H9 (cell line): ENCODE measurements around the gene TOMT. TPM values are rescaled to one million over a fixed set of nuclear protein-coding genes. Genes with fewer than 3 reads are reported as not detected.

ENCODE experiments used
- DNase-seq: peaks from one replicate; pipeline ENCODE4 v3.0.0-alpha.2; 2017
- H2AFZ ChIP-seq: one replicate; pipeline ENCODE4 v1.6.1; 2013; ENCODE audit warnings: mild to moderate bottlenecking, low read length, control low read depth, moderate library complexity
- H2AK5ac ChIP-seq: 2 replicates; pipeline ENCODE4 v1.6.1; 2013; ENCODE audit warnings: low read length, control low read depth, mixed read lengths; ENCODE audit not compliant: insufficient read length
- H2BK120ac ChIP-seq: one replicate; pipeline ENCODE4 v1.6.1; 2013; ENCODE audit warnings: low read depth, mild to moderate bottlenecking, low read length, control low read depth, inconsistent platforms; ENCODE audit not compliant: poor library complexity, severe bottlenecking
- H2BK12ac ChIP-seq: 2 replicates; pipeline ENCODE4 v1.6.1; 2013; ENCODE audit warnings: low read length, control low read depth, mixed read lengths, low read depth; ENCODE audit not compliant: insufficient read length
- H2BK15ac ChIP-seq: 2 replicates; pipeline ENCODE4 v1.6.1; 2013; ENCODE audit warnings: low read depth, low read length, control low read depth
- H2BK20ac ChIP-seq: one replicate; pipeline ENCODE4 v1.6.1; 2013; ENCODE audit warnings: low read depth, mild to moderate bottlenecking, low read length, control low read depth, inconsistent platforms; ENCODE audit not compliant: poor library complexity, severe bottlenecking
- H2BK5ac ChIP-seq: 2 replicates; pipeline ENCODE4 v1.6.1; 2013; ENCODE audit warnings: low read length, control low read depth, mixed read lengths; ENCODE audit not compliant: insufficient read length
- H3K14ac ChIP-seq: 2 replicates; pipeline ENCODE4 v1.6.1; 2013; ENCODE audit warnings: low read length, control low read depth; ENCODE audit not compliant: insufficient read depth
- H3K18ac ChIP-seq: 2 replicates; pipeline ENCODE4 v1.6.1; 2013; ENCODE audit warnings: low read depth, mild to moderate bottlenecking, mixed read lengths, low read length, control low read depth; ENCODE audit not compliant: insufficient read length
- H3K23ac ChIP-seq: 2 replicates; pipeline ENCODE4 v1.6.1; 2013; ENCODE audit warnings: low read length, control low read depth, mixed read lengths, low read depth; ENCODE audit not compliant: insufficient read length
- H3K23me2 ChIP-seq: 2 replicates; pipeline ENCODE4 v1.6.1; 2013; ENCODE audit warnings: low read depth, mild to moderate bottlenecking, mixed read lengths, low read length, control low read depth; ENCODE audit not compliant: insufficient read length, poor library complexity, severe bottlenecking
- H3K27ac ChIP-seq: 2 replicates; pipeline ENCODE4 v1.5.1; 2013; ENCODE audit warnings: low read length, control low read depth, mixed read lengths, low read depth; ENCODE audit not compliant: insufficient read length
- H3K27me3 ChIP-seq: 2 replicates; pipeline ENCODE4 v1.6.1; 2013; ENCODE audit warnings: low read length, control low read depth, inconsistent platforms; ENCODE audit not compliant: insufficient read depth
- H3K4ac ChIP-seq: 2 replicates; pipeline ENCODE4 v1.6.1; 2013; ENCODE audit warnings: low read depth, mild to moderate bottlenecking, control low read depth, inconsistent platforms, low read length, moderate library complexity
- H3K4me1 ChIP-seq: 2 replicates; pipeline ENCODE4 v1.6.1; 2013; ENCODE audit warnings: low read length, control low read depth, inconsistent platforms; ENCODE audit not compliant: insufficient read depth
- H3K4me2 ChIP-seq: 2 replicates; pipeline ENCODE4 v1.6.1; 2013; ENCODE audit warnings: low read length, control low read depth, mixed read lengths; ENCODE audit not compliant: insufficient read length, insufficient read depth
- H3K56ac ChIP-seq: 2 replicates; pipeline ENCODE4 v1.6.1; 2013; ENCODE audit warnings: low read depth, mild to moderate bottlenecking, mixed read lengths, low read length, control low read depth; ENCODE audit not compliant: insufficient read length
- H3K79me1 ChIP-seq: 2 replicates; pipeline ENCODE4 v1.6.1; 2013; ENCODE audit warnings: low read depth, mild to moderate bottlenecking, moderate library complexity, low read length, control low read depth, inconsistent platforms; ENCODE audit not compliant: insufficient read depth, poor library complexity, severe bottlenecking
- H3K79me2 ChIP-seq: 2 replicates; pipeline ENCODE4 v1.6.1; 2013; ENCODE audit warnings: low read length, control low read depth, inconsistent platforms; ENCODE audit not compliant: insufficient read depth
- H3K9ac ChIP-seq: 2 replicates; pipeline ENCODE4 v1.6.1; 2013; ENCODE audit warnings: low read length, control low read depth, mixed read lengths; ENCODE audit not compliant: insufficient read length; ENCODE audit errors: extremely low read depth
- H3K9me3 ChIP-seq: one replicate; pipeline ENCODE4 v1.6.1; 2013; ENCODE audit warnings: low read depth, low read length, inconsistent platforms; ENCODE audit not compliant: control insufficient read depth
- H3T11ph ChIP-seq: one replicate; pipeline ENCODE4 v1.6.1; 2013; ENCODE audit warnings: mild to moderate bottlenecking, low read length, control low read depth, inconsistent platforms
- H4K20me1 ChIP-seq: one replicate; pipeline ENCODE4 v1.6.1; 2013; ENCODE audit not compliant: control insufficient read depth, insufficient read length, insufficient read depth
- H4K5ac ChIP-seq: 2 replicates; pipeline ENCODE4 v1.6.1; 2013; ENCODE audit warnings: low read depth, mild to moderate bottlenecking, mixed read lengths, low read length, control low read depth; ENCODE audit not compliant: insufficient read length
- H4K8ac ChIP-seq: replicated peaks from 2 replicates; pipeline ENCODE4 v1.6.1; 2013; ENCODE audit warnings: low read length, control low read depth, mixed read lengths, low read depth; ENCODE audit not compliant: insufficient read length
- H4K91ac ChIP-seq: 2 replicates; pipeline ENCODE4 v1.6.1; 2013; ENCODE audit warnings: low read depth, mild to moderate bottlenecking, moderate library complexity, mixed read lengths, low read length, control low read depth; ENCODE audit not compliant: insufficient read length
- H3K27ac Mint-ChIP-seq, 3 experiments: 2 replicates in 2 of 3; 3 replicates in 1 of 3; pipeline ENCODE4 v1.8.0; 2020 to 2021; ENCODE audit warnings: mixed read lengths in 3 of 3, mild to moderate bottlenecking in 1 of 3, moderate library complexity in 1 of 3
- H3K27me3 Mint-ChIP-seq: 2 replicates; pipeline ENCODE4 v1.8.0; 2021; ENCODE audit warnings: low read depth, mild to moderate bottlenecking, moderate library complexity, mixed read lengths
- H3K36me3 Mint-ChIP-seq, 3 experiments: 2 replicates in 2 of 3; 3 replicates in 1 of 3; pipeline ENCODE4 v1.8.0; 2020 to 2021; ENCODE audit warnings: low read depth in 3 of 3, mixed read lengths in 3 of 3; ENCODE audit not compliant: insufficient read depth in 1 of 3
- H3K4me1 Mint-ChIP-seq, 2 experiments: 2 replicates each; pipeline ENCODE4 v1.8.0; 2020; ENCODE audit warnings: mixed read lengths in 2 of 2
- H3K4me3 Mint-ChIP-seq, 2 experiments: 2 replicates in 1 of 2; 3 replicates in 1 of 2; pipeline ENCODE4 v1.8.0; 2020 to 2021; ENCODE audit warnings: mild to moderate bottlenecking in 2 of 2, mixed read lengths in 2 of 2, moderate library complexity in 1 of 2
- H3K9me3 Mint-ChIP-seq, 2 experiments: 2 replicates in 1 of 2; 3 replicates in 1 of 2; pipeline ENCODE4 v1.8.0; 2020; ENCODE audit warnings: mild to moderate bottlenecking in 2 of 2, mixed read lengths in 2 of 2, moderate library complexity in 1 of 2
- CTCF ChIP-seq: fragments of 200-600 bp; sonication (generic); conservative IDR thresholded peaks from 3 replicates; pipeline ENCODE4 v1.8.0; 2021; ENCODE audit warnings: antibody characterized with exemption, mild to moderate bottlenecking
- WGBS: extraction: QIAGEN DNeasy Blood & Tissue Kit; methylation state at CpG from one replicate; pipeline ENCODE4 v1.1.7; 2013; ENCODE audit warnings: missing lambda C conversion rate, low lambda C conversion rate, mixed read lengths; ENCODE audit not compliant: insufficient read length; ENCODE audit errors: extremely low coverage; 5-methylcytosine and 5-hydroxymethylcytosine counted together
- total RNA-seq: library from RNA; stranded (reverse); gene quantifications from 2 replicates; pipeline ENCODE4 v1.2.1, GENCODE V29; 2021

TOMT gene
- total RNA-seq, 1 experiment from 2014 or later, result not detected

- WGBS, result no CpG with 5 or more reads among the region's 1 CpG
These were observed 16.9 kb downstream of the TOMT start for GRCh38 chr11:72122607-72123006.

More at GRCh38 chr11:72122607-72123006, 16.9 kb downstream of the TOMT start:
- no peaks in the 10 kb centered on the region for H3K27me3 ChIP-seq
- no peaks in the 10 kb centered on the region for H3K79me1 ChIP-seq
- H3K27ac ChIP-seq, result no peak overlapping the region
- H3K23ac ChIP-seq, result no peak overlapping the region
- no peak overlapping the region for H3K9ac ChIP-seq
- no peak overlapping the region; a peak in 1 of 7 replicates for H3K27ac Mint-ChIP-seq
- no peak overlapping the region for H2BK120ac ChIP-seq
- H3K9me3 Mint-ChIP-seq, result peaks cover 6 to 29% of the 10 kb centered on the region in 2 experiments; a peak in 4 of 5 replicates
- no peak overlapping the region for H4K5ac ChIP-seq
- no peak overlapping the region for H2BK5ac ChIP-seq
- H3K23me2 ChIP-seq, result no peaks in the 10 kb centered on the region
- no peak for TF ChIP-seq CTCF
- H3K9me3 ChIP-seq, result no peaks in the 10 kb centered on the region
- no peak overlapping the region for H3K4me3 Mint-ChIP-seq
- H3K27me3 Mint-ChIP-seq, result peaks cover 41% of the 10 kb centered on the region
- H2BK12ac ChIP-seq, result no peak overlapping the region
- H2BK15ac ChIP-seq, result no peak overlapping the region
- H3K79me2 ChIP-seq, result no peaks in the 10 kb centered on the region
- H3K18ac ChIP-seq, result no peak overlapping the region
- no peak overlapping the region for H2AFZ ChIP-seq
- H3T11ph ChIP-seq, result no peak overlapping the region
- H3K56ac ChIP-seq, result no peak overlapping the region
- no peak overlapping the region for H4K8ac ChIP-seq
- no peaks in the 10 kb centered on the region for H4K20me1 ChIP-seq
- no peak overlapping the region for H2AK5ac ChIP-seq
- DNase-seq, result no peak
- H2BK20ac ChIP-seq, result no peak overlapping the region
- peaks cover 0 to 2% (median 0%) of the 10 kb centered on the region in 3 experiments; a peak in 1 of 7 replicates for H3K36me3 Mint-ChIP-seq
- H3K4me2 ChIP-seq, result no peak overlapping the region
- no peak overlapping the region for H4K91ac ChIP-seq
- H3K4ac ChIP-seq, result no peak overlapping the region
- no peaks in the 10 kb centered on the region for H3K4me1 Mint-ChIP-seq
- H3K14ac ChIP-seq, result no peak overlapping the region
- H3K4me1 ChIP-seq, result no peaks in the 10 kb centered on the region
